ENCODE data around the gene MBNL1.
A peak's percentile ranks its signal among the peaks of the same experiment; 100 is the strongest.

The MBNL1 gene

DNA sequence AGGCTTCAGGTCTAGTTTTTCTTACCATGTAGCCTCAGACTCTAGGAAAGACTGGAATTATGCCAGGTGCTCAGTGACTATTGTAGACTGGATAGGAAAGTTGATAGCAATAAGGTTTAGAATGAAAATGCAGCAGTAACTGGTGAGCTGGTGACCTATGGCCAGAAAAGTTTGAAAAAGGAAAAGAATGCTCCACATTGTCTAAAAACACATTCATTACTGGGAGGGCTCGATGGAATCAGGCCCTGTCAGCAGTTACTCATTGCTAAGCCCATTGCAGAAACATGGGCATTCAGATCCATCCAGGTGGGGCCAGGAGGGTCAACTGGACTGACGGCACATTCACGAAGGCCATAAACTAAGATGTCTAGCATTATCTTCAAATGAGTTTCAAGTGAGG lies 8.7 kb upstream of the MBNL1 start:
- FAIRE-seq (no peak), DNase-seq (ENCODE audit: insufficient read length, low spot score) (no peak)
- no peak for TF ChIP-seq SPI1 (IDR thresholded peaks at IDR 0.05; ENCODE audit: low read depth, low read length)
- no peak for TF ChIP-seq POLR2AphosphoS5 (IDR thresholded peaks at IDR 0.05; ENCODE audit: low read depth, low read length)
- TF ChIP-seq POU2F2 (IDR thresholded peaks at IDR 0.05; ENCODE audit: low read depth, low read length) = no peak

DNA sequence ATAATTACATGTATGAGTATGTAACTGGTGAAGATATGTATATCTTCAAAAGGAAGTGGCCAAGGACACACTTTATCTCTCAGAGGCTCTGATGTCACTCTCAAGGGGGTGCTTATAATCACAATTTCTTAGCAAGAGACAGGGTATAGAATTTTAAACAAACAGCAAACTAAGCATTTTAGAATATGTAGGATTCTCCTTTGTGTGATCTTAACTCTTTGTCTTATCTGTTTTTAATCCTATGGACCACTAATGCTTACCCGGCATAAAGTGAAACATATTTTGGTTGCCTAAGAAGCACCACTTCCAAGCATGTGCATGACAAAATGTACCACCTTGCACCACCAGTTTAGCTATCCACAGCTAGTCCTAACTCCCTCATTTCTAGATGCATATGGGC lies 8.2 kb upstream of the MBNL1 start:
- no peak for FAIRE-seq
- no peak for DNase-seq (ENCODE audit: insufficient read length, low spot score)
- no peak for TF ChIP-seq POLR2AphosphoS5 (IDR thresholded peaks at IDR 0.05; ENCODE audit: low read depth, low read length)
- TF ChIP-seq TAF1 (IDR thresholded peaks at IDR 0.05; ENCODE audit: low read depth, low read length) = no peak
- no peak for TF ChIP-seq POLR2A (IDR thresholded peaks at IDR 0.05; ENCODE audit: low read depth, low read length)
- no peak for TF ChIP-seq POU2F2 (IDR thresholded peaks at IDR 0.05; ENCODE audit: low read depth, low read length)
- no peak for TF ChIP-seq PAX5 (IDR thresholded peaks at IDR 0.05; ENCODE audit: insufficient read depth, low read length, severe bottlenecking)
- no peak for TF ChIP-seq SPI1 (IDR thresholded peaks at IDR 0.05; ENCODE audit: low read depth, low read length)

DNA sequence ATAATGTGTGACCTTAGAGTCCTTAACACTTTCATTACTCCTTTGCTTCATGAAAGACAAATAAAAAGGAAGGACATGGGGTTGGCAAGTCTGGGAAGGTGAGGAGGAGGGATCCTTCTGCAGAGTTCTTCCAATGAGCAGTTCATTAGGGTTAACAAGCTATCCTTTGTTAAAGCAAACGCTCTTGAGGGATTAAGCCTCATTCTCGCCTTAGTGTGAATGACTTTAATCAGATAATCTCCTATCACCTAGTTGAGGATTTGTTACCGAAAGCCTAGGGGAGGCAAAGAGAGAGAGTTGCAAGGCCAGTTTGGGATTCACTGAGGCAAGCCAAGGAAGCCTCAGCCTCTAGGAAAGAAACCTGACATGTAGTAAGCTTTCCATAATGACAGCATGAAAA lies 7.4 kb upstream of the MBNL1 start:
- TF ChIP-seq SPI1 (IDR thresholded peaks at IDR 0.05; ENCODE audit: low read depth, low read length) (no peak), POLR2A (IDR thresholded peaks at IDR 0.05; ENCODE audit: low read depth, low read length) (no peak), PAX5 (IDR thresholded peaks at IDR 0.05; ENCODE audit: insufficient read depth, low read length, severe bottlenecking) (no peak), TAF1 (IDR thresholded peaks at IDR 0.05; ENCODE audit: low read depth, low read length) (no peak), POU2F2 (IDR thresholded peaks at IDR 0.05; ENCODE audit: low read depth, low read length) (no peak)
- DNase-seq (ENCODE audit: insufficient read length, low spot score) = no peak
- FAIRE-seq = no peak

DNA sequence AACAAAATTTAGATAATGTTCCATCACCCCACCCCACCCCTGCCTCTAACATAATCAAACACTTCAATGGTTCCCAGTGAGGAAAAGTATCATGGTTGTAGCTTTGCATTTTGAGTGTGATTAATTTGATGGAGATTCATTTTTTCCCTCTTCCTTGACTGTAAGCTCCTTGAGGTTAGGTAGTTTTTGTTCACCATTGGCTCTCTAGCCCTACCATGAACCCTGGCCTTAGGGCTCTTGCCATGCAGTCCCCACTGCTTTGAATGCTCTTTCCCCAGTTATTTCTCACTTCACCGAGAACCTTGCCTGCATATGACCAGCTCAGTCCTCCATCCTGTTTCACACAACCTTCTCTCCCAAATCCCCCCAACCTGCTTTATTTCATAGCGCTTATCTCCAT lies 5.0 kb upstream of the MBNL1 start:
- FAIRE-seq = no peak

DNA sequence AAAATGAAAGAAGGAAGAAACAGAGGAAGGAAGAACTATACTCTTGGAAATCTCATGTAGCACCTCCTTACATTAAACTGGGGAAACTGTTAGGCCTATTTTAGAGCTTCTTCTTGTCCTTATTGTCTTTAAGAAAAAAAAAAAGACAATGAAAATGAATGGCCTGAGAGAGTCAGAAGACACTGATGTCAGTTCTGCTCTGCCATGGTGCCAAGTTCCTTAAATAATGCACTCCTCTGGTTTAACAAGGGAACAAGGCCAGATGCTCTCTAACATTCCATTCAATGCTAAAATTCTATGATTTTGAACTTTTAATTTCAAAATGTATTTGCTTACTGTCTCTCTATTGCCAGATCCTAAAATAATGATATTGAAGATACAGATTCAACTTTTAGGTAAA lies 4.4 kb upstream of the MBNL1 start:
- DNase-seq (ENCODE audit: insufficient read length, low spot score) = no peak
- TF ChIP-seq PAX5 (IDR thresholded peaks at IDR 0.05; ENCODE audit: insufficient read depth, low read length, severe bottlenecking) = no peak
- TF ChIP-seq SPI1 (IDR thresholded peaks at IDR 0.05; ENCODE audit: low read depth, low read length) = no peak
- TF ChIP-seq TAF1 (IDR thresholded peaks at IDR 0.05; ENCODE audit: low read depth, low read length) = no peak
- TF ChIP-seq POLR2AphosphoS5 (IDR thresholded peaks at IDR 0.05; ENCODE audit: low read depth, low read length) = no peak
- TF ChIP-seq POLR2A (IDR thresholded peaks at IDR 0.05; ENCODE audit: low read depth, low read length) = no peak
- no peak for TF ChIP-seq POU2F2 (IDR thresholded peaks at IDR 0.05; ENCODE audit: low read depth, low read length)
- FAIRE-seq = no peak

More for the DNA sequence above, 5.0 kb upstream of the MBNL1 start:
- TF ChIP-seq POU2F2 (IDR thresholded peaks at IDR 0.05; ENCODE audit: low read depth, low read length) (no peak), PAX5 (IDR thresholded peaks at IDR 0.05; ENCODE audit: insufficient read depth, low read length, severe bottlenecking) (no peak), TAF1 (IDR thresholded peaks at IDR 0.05; ENCODE audit: low read depth, low read length) (no peak), SPI1 (IDR thresholded peaks at IDR 0.05; ENCODE audit: low read depth, low read length) (no peak), POLR2A (IDR thresholded peaks at IDR 0.05; ENCODE audit: low read depth, low read length) (no peak), POLR2AphosphoS5 (IDR thresholded peaks at IDR 0.05; ENCODE audit: low read depth, low read length) (no peak)
- no peak for DNase-seq (ENCODE audit: insufficient read length, low spot score)

DNA sequence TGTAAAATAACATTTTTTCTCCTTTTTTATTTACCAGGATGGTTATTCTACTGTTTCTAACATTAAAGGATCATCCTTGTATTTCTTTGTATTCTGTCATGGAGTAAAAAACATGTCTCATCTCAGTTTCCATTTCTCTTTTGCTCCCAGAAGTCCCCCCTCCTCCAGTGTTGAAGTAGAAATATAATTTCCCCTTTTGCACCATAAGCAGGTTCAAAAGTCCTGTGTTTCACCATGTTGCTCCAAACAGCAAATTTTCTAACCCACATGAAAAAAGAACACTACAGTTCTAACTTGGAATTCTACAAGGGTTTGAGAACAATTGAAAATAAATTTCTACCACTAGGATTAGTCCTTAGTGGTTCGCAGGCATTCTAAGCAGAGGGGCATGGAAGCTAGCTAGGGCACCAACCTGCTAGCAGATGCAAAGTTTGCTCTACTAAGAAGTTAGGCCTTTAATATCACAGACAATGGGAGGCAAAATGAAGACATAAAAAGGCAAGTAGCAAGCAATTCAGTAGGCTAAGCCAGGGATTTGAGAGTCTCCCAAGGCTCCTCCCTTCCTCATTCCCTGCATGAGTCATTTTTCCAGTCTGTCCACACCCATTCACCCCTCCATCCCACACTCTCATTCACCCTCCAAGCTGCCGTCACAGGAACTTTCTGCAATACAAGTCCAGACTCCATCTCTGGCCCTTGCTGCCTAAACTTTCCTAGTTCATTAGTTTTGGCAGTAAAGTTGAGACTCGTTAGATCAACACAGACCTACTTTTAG lies 2.3 kb upstream of the MBNL1 start:
- DNase-seq (ENCODE audit: insufficient read length, low spot score) = no peak
- TF ChIP-seq POLR2A (IDR thresholded peaks at IDR 0.05; ENCODE audit: low read depth, low read length) = no peak
- TF ChIP-seq TAF1 (IDR thresholded peaks at IDR 0.05; ENCODE audit: low read depth, low read length) = no peak
- no peak for TF ChIP-seq POLR2AphosphoS5 (IDR thresholded peaks at IDR 0.05; ENCODE audit: low read depth, low read length)
- TF ChIP-seq SPI1 (IDR thresholded peaks at IDR 0.05; ENCODE audit: low read depth, low read length) = no peak
- no peak for TF ChIP-seq POU2F2 (IDR thresholded peaks at IDR 0.05; ENCODE audit: low read depth, low read length)
- TF ChIP-seq PAX5 (IDR thresholded peaks at IDR 0.05; ENCODE audit: insufficient read depth, low read length, severe bottlenecking) = no peak
- FAIRE-seq = no peak

DNA sequence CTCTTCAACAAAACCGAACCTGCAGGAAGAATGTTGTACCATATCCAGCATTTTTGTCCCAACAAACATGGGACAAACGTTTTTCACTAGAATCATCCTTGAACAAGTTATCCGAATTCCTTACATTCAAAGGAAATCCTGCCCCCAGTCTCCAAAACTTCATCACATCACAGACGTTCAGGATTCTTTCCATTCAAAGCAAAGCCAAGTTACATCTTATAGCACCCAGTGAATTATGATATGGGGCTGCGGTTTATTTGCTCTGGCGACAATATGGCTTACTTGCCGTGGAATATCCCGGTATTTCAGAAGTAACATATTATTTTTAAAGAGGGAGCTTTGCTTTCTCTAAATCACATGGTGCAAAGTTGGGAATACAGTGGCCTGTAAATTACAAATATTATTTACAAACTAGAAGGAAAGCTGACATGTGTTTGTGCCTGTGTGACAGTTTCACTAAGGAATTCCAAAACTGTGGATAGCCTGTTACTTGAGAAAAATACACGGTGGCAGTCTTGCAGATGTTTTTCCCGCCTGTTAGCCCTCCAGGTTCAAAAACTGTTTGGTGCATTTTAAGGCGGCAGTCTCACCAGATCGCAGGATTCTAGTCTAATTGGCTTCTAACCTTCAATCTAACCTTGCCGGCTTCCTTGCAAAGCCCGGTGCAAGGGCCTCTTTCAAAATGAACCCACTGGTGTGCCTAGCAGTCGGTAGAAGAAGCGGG lies 736 bp upstream of the MBNL1 start:
- DNase-seq (ENCODE audit: insufficient read length, low spot score) (no peak), FAIRE-seq (peak; percentile 59)
- TF ChIP-seq POLR2A (IDR thresholded peaks at IDR 0.05; ENCODE audit: low read depth, low read length) (no peak), TAF1 (IDR thresholded peaks at IDR 0.05; ENCODE audit: low read depth, low read length) (no peak), PAX5 (IDR thresholded peaks at IDR 0.05; ENCODE audit: insufficient read depth, low read length, severe bottlenecking) (no peak), POLR2AphosphoS5 (IDR thresholded peaks at IDR 0.05; ENCODE audit: low read depth, low read length) (no peak), SPI1 (IDR thresholded peaks at IDR 0.05; ENCODE audit: low read depth, low read length) (no peak), POU2F2 (IDR thresholded peaks at IDR 0.05; ENCODE audit: low read depth, low read length) (no peak)

DNA sequence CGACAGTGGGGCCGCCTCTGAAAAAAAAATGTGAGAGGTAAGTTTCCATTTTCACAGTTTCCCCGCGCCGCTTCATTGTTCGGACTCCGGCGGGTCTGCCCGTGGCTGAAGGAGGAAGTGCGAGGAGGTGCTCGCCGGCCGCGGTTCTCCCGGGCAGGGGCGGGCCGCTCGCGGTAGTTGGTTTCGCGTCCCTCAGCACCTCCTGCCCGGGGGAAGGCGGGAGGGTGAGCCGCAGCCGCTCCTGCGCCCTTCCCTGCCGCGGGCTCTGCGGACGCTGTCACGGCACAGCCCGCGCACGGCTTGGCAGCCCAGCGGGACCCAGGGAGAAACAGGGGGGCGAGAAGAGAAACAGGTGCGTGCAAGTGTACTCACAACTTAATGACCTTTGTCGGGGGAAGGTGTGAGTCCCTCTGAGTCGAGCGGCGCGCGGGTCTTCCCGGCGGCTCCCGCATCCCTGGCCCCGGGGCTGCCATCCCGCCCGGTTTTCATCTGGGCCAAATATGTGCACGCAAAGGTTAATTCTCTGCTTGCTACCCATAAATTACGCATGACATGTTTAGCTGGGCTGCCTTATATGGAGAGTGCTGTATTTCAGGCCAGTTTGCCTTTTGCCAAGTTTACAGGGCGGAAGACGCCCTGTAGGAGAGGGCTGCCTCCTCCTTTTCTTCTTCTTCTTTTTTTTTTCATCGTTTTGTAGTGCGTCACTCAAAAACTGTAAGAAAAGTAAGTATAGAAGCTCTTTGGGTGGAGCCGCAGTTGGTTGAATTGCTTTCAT lies 514 bp downstream of the MBNL1 start:
- peak; percentile 76 for FAIRE-seq
- DNase-seq (ENCODE audit: insufficient read length, low spot score) = peak; percentile 30
- TF ChIP-seq POLR2A (IDR thresholded peaks at IDR 0.05; ENCODE audit: low read depth, low read length) = peak; percentile 66
- peak; percentile 84 for TF ChIP-seq SPI1 (IDR thresholded peaks at IDR 0.05; ENCODE audit: low read depth, low read length)
- TF ChIP-seq TAF1 (IDR thresholded peaks at IDR 0.05; ENCODE audit: low read depth, low read length) = no peak; the same call in none of the 2 replicates
- no peak for TF ChIP-seq PAX5 (IDR thresholded peaks at IDR 0.05; ENCODE audit: insufficient read depth, low read length, severe bottlenecking)
- no peak for TF ChIP-seq POU2F2 (IDR thresholded peaks at IDR 0.05; ENCODE audit: low read depth, low read length)
- no peak; the same call in 1 of the 2 replicates for TF ChIP-seq POLR2AphosphoS5 (IDR thresholded peaks at IDR 0.05; ENCODE audit: low read depth, low read length)

Measured in GM12891 (cell line).